Stimulated activated CD4-positive, alpha-beta T cell treated with anti-CD3 and anti-CD28 coated beads, Interleukin-4, amount 100 ng/mL, for 24 hours (primary cell): ENCODE measurements around the gene CCDC107.

Source experiments
- DNase-seq: peaks from one replicate; pipeline ENCODE4 v3.0.0-alpha.2; 2020

CCDC107 gene

DNA sequence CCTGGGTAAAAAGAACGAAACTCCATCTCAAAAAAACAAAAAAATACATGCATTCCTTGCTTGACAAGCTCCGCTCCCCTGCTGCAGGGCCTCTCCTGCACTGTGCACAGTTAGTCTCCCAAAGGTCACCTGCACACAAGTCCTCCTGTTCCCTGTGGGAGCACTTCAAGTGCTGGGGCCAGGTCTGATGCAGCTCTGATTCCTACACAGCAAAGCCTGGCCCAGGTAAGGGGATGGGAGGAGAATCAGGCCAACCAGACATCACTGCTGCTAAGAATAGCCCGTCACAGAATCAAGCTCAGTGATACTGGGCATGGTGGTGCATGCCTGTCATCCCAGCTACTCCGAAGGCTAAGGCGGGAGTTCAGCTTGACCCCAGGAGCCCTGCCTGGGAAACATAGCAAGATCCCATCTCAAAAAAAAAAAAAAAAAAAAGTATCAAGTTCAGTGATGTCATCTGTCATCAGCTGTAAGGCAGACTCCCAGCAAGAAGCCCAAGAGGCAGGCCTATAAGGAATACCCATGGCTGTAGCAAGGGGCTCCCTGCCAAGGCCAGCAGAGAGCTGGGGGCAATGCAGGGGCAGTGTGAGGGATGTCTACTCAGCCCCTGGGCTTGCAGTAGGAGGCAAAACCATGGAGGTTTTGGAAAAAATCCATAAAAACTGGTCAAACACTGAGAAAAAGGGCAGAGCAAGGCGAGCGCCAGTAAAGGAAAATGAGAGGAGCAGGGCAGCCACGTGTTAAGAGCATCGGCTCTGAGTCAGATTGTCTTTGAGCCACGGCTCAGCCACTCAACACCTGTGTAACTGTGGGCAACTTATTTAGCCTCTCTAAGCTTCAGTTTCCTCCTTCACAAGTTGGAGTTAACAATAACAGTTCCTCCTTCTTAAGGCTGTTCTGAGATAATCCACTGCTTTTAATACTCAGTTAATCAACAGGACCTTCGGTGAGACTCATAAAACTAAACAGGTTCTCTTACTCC lies 28.4 kb downstream of the CCDC107 start:
- no peak for DNase-seq

- no peak for DNase-seq
Measured at GRCh38 chr9:35687306-35687705, 29.2 kb downstream of the CCDC107 start.

GRCh38 chr9:35687972-35688557 lies 30.0 kb downstream of the CCDC107 start:
- no peak for DNase-seq

DNA sequence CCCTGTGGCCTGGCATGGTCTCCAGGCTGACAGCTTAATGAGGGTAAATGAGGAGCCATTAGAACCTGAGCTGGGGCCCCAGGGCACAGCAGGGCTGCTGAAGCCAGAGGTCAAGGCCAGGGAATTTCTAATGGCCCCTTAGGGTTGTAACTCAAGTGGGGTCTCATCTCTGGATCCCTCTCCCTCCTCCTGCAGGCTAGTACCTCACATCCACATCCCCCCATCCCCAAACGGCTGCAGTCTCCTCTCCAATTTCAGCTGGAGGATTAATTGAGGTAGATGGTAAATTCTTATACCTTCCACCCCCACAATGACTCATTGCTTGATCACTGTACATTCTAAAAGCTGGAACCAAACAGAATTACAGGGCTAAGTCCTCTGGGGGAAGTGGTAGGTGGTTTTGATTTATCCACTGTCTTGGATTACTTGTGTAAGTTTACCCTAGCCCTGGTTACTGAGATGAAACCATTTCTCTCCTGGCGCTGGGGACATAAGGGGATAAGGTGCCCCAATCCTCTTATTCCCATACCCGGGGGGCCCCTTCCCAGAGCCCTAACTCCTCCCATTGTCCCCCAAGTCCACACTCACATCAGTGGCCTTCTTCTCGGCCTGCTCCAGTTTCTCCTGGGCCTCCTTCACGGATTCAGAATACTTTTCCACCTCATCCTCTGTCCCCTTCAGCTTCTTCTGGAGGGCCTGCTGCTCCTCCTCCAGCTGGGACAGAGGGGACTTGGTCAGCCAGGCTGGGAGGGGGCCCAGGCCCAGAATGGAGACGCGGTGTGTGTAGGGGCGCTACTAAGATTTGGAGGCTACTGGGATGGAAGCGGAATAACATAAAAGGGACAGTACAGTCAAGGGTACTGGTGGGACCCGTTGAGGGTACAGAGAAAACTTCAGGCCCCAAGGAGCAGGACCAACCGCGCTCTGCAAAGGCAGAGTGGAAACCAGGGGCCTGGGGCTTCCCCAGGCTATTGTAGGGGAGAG lies 30.8 kb downstream of the CCDC107 start:
- peak; percentile 33 for DNase-seq

DNA sequence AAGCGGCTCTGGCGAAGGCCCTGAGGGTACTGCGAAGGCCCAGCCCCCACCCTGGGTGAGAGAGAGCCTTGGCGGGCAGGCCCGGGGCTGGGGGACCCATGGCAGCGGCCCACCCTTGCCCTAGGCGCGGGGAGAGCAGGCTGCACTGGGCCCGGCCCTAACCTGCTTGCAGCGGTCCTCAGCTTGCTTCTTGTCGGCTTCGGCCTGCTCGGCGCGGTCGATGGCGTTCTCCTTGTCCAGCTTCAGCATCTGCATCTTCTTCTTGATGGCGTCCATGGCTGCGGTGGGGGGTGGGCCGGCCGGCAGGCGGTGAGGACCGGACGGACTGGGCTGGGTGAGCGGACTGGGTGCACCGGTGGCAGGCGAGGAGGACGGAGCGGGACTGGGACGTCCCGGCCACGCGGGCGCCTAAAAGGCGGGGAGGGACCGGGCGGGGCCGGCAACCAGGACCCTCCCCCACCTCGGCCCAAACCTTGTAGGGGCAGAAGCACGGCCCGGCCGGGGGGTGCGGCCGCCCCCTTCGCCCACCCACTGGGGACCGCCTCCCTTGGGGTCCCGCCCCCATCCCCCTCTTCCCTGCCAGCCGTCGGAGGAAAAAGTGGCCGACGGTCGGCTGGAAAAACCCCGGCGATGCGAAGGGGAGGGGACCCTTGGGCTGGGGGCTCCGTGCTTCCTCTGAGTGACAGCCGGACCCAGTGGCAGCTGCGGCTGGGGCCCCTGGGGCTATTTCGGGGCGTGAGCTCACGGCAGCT lies 31.6 kb downstream of the CCDC107 start, which contains the start of gene TPM2:
TSS of gene TPM2 (minus strand) at position 384 of the 752 bp plus-strand sequence. CDS start at position 276, 108 bp downstream.
- no peak for DNase-seq

DNA sequence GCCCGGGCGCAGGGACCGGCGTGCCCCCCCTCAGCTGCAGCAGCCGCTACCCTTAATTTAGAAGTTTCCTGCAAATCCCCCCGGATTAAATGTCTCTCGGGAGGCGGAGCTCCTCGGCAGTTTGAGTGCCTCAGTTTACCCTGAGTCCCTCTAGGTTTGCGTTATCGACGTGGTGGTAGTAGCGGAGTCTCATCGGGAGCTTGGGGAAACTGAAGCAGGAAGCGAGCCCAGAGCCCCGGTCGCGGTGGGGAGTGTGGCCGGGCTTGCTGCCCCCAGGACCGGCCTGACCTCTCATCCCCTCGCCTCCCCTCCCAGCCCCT lies 32.2 kb downstream of the CCDC107 start:
- DNase-seq, result no peak

- DNase-seq, result peak; percentile 35
Measured at GRCh38 chr9:35690614-35691333, 32.7 kb downstream of the CCDC107 start.

DNA sequence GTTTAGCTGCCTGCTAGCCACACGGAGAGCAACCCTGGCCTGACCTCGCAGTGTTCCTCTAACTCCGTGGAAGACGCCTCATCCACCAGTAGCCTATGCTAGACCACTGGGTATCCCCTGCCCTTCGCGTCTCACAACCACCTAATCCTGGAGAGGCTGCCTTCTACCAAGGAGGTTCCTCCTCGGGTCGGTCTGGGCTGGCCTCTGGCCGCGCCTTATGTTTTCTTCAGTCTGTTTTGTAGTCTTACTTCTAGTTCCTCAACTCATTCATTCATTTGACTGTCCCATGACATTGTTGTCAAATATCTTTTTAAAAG lies 33.2 kb downstream of the CCDC107 start:
- DNase-seq, result no peak

- no peak for DNase-seq
Measured at GRCh38 chr9:35691757-35692301, 33.7 kb downstream of the CCDC107 start.

GRCh38 chr9:35695943-35696401 lies 37.9 kb downstream of the CCDC107 start:
- no peak for DNase-seq

- peak; percentile 58 for DNase-seq
Measured at GRCh38 chr9:35696520-35697215, 38.6 kb downstream of the CCDC107 start.

DNA sequence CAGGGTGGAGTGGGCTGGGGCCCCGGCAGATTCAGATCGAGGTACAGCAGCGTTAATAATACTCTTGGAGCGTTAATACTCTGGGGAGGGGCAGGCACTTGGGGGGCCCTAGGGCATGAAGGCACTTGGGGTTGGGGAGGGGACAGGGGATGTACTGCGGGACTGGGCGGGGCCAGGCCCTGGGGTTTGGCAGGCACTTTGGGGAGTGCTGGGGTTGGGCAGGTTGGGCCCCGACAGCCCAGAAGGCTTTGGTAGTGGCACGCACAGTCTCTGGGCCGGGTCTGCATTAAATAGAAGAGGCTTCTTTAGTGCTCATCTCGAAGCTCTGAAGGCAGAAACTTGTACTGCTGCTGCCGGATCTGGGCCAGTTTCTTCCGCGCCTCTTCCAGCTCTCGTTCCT lies 39.4 kb downstream of the CCDC107 start:
- DNase-seq, result no peak

DNA sequence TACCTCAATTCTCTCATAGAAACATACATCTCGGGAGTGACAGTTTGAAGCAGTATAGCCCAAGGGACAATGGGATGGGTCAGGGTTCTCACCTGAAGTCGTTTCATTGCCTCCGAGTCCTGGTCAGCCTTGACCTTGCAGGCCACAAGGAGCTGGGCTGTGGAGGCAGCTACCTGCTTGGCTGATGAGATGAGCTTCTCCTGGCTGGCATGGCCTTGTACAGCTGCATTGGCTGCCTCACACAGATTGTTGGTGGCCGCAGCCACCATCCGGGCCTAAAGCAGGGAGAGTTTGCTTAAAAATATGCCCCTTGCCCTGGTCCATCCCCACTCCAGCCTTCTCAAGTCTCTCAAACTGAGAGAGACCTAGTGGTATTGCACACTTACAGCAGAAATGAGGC lies 40.1 kb downstream of the CCDC107 start:
- DNase-seq, result no peak

DNA sequence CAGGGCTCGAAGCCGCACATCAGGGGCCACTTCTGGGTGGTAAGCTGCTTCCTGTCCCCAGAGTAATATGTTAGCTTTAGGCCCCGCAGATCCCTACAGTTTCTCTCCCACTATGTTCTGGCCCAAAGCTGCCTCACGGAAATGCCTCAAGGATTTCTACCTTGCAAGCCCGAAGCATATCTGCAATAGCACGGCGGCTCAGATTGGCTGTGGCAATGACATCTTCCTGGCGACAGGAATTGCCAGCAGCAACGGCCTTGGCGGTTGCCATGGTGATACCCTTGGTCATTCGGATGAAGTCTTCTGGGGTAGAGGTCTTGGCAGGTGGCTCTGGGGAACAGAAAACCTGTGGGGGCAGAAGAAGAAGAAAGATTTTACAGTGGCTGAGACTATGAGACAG lies 41.9 kb downstream of the CCDC107 start:
- no peak for DNase-seq

GRCh38 chr9:35700942-35701341 lies 42.9 kb downstream of the CCDC107 start:
- DNase-seq, result no peak

DNA sequence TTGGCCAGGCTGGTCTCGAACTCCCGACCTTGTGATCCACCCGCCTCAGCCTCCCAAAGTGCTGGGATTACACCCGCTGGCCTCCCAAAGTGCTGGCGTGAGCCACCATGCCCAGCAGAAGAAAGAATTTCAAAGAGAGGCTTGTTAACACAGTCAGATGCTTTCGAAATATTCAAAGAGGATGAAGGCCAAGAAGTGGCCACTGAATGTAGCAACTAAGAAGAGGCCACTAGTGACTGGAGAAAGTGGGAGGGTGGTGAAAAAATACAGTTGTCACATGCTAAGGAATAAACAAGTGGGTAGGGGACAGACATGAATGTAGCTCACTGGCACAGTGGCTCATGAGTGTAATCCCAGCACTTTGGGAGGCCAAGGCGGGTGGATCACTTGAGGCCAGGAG lies 44.6 kb downstream of the CCDC107 start:
- no peak for DNase-seq

DNA sequence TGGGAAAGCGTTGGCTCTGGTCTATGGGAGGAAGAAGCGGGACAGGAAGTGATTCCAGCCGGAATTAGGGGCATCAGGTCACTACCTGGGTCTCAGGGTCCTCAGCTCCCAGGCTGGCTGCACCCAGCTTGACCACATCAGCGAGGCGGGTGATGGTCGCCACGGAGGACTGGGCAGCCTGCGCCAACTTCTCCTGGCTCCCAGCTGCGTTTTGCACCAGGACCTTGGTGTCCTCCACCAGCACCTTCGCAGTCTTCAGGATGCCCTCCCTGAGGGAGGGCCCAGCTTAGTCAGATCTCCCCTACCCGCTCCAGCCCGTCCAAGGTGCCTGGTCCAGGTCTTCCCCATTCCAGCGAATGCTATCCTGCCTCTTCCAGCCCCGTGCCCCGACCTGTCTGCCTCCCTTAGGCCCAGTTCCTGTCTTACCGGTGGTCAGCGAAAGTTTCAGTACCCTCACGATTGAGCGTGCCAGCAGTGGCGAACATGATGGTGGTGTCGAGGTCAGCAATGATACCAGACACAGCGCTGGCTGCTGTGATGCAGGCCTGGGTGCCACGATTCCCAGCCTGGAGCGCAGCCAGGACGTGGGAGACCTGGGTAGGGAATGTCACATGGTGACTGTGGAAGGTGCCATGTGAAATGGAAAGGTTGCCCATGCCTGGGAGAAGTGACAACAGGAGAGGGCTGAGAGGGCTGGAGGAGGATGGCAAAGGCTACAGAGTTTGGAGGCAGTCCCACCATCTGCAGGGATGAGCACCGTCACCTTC lies 46.0 kb downstream of the CCDC107 start:
- no peak for DNase-seq

DNA sequence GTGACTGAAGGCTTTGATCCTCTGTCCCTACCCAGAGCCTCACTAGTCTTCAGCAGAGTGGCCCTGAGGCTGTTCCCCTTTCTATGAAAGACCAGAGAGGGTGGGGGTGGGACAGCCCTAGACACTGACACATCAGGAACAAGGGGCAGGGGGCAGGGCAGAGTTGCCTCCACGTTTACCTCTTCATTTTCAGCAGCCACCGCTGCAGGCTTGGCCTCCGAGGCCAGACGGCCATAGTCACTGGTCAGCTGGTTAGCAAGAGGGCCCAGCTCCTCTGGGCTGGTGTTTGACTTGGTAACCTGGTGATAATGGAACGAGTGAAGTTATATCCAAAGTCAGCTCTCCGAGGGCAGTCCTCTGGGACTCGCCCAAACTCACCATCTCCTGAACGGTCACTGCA lies 47.3 kb downstream of the CCDC107 start:
- no peak for DNase-seq

- no peak for DNase-seq
Measured at GRCh38 chr9:35705836-35706430, 47.8 kb downstream of the CCDC107 start.

- no peak for DNase-seq
Measured at GRCh38 chr9:35706951-35707350, 48.9 kb downstream of the CCDC107 start.
